ENCODE data around the gene NCBP2.

Gene NCBP2

DNA sequence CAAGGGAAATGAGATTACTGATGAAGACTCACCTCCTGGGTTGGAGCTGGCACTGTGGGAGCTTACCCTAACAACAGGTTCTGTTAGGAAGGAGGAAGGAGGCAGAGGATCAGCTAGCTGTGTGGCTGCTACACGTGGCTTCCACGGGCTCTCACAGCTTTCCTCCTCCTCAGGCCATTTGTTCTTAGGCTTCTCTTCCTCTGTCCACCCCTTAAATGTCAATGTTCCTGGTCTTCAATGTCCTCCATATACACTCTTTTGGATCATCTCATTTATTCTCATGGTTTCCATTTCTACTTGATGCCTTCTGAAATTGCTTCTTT lies 21.3 kb upstream of the NCBP2 start:
- no peak overlapping the region for H3K4me3 ChIP-seq (ENCODE audit: low read depth, low read length)
- TF ChIP-seq, protein P1, sequence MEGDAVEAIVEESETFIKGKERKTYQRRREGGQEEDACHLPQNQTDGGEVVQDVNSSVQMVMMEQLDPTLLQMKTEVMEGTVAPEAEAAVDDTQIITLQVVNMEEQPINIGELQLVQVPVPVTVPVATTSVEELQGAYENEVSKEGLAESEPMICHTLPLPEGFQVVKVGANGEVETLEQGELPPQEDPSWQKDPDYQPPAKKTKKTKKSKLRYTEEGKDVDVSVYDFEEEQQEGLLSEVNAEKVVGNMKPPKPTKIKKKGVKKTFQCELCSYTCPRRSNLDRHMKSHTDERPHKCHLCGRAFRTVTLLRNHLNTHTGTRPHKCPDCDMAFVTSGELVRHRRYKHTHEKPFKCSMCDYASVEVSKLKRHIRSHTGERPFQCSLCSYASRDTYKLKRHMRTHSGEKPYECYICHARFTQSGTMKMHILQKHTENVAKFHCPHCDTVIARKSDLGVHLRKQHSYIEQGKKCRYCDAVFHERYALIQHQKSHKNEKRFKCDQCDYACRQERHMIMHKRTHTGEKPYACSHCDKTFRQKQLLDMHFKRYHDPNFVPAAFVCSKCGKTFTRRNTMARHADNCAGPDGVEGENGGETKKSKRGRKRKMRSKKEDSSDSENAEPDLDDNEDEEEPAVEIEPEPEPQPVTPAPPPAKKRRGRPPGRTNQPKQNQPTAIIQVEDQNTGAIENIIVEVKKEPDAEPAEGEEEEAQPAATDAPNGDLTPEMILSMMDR (IDR thresholded peaks at IDR 0.05; ENCODE audit: low read depth, low read length) = no peak
- no peak for DNase-seq (ENCODE audit: low read depth, low spot score)
- in situ Hi-C loops (cut with HindIII; ENCODE audit: low sequenced_read_pairs) = no loop called here

DNA sequence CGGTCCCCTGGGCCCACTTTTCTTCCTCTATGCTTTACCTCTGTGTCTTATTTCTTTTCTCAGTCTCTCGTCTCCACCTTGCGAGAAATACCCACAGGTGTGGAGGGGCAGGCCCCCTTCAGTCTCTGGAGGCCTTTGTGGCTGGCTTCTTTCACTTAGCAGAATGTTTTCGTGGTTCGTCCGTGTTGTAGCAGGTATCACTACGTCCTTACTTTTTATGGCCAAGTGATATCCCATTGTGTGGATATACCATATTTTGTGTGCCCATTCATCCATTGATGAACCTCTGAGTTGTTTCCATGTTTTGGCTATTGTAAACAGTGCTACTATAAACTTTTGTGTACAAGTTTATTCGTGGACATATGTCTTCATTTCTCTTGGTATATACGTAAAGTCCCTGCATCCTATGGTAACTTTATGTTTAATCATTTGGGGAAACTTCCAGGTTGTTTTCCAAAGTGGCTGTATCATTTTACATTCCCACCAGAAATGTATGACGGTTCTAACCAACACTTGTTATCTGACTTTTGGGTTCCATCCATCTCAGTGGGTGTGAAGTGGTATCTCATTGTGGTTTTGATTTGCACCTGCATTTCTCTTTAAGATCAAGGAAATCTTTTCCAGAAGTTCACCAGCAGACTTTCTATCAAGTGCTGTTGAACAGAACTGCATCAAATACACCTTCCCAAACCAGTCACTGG lies 20.8 kb upstream of the NCBP2 start:
- in situ Hi-C loops (cut with HindIII; ENCODE audit: low sequenced_read_pairs) = no loop called here
- DNase-seq (ENCODE audit: low read depth, low spot score) = no peak
- no peak overlapping the region for H3K4me3 ChIP-seq (ENCODE audit: low read depth, low read length)
- TF ChIP-seq, protein P1 (IDR thresholded peaks at IDR 0.05; ENCODE audit: low read depth, low read length) = no peak

DNA sequence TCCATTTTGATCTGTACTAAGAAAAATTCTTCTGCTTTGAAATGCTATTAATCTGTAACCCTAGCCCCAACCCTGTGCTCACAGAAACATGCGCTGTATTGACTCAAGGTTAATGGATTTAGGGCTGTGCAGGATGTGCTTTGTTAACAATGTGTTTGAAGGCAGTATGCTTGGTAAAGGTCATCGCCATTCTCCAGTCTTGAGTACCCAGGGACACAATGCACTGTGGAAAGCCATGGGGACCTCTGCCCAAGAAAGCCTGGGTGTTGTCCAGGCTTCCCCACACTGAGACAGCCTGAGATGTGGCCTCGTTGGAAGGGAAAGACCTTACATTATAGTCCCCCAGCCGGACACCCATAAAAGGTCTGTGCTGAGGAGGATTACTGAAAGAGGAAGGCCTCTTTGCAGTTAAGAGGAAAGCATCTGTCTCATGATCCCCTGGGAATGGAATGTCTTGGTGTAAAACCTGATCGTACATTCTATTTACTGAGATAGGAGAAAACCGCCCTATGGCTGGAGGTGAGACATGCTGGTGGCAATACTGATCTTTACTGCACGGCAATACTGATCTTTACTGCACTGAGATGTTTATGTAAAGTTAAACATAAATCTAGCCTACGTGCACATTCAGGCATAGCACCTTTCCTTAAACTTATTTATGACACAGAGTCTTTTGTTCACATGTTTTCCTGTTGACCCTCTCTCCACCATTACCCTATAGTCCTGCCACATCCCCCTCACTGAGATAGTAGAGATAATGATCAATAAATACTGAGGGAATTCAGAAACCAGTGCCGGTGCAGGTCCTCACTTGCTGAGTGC lies 20.0 kb upstream of the NCBP2 start:
- in situ Hi-C loops (cut with HindIII; ENCODE audit: low sequenced_read_pairs) = no loop called here
- no peak overlapping the region for H3K4me3 ChIP-seq (ENCODE audit: low read depth, low read length)
- TF ChIP-seq, protein P1 (IDR thresholded peaks at IDR 0.05; ENCODE audit: low read depth, low read length) = no peak
- DNase-seq (ENCODE audit: low read depth, low spot score) = no peak

DNA sequence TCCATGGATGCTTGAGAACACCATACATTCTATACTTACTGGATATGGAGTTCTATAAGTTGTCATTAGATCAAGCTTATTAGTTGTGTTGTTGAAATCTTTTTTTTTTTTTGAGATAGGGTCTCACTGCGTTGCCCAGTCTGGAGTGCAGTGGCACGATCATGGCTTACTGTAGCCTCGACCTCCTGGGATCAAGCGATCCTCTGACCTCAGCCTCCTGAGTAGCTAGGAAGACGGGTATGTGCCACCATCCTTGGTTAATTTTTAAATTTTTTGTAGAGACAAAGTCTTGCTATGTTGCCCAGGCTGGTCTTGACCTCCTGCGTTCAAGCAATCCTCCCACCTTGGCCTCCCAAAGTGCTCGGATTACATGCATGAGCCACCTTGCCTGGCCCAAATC lies 12.5 kb upstream of the NCBP2 start:
- TF ChIP-seq, protein P1 (IDR thresholded peaks at IDR 0.05; ENCODE audit: low read depth, low read length) = no peak

DNA sequence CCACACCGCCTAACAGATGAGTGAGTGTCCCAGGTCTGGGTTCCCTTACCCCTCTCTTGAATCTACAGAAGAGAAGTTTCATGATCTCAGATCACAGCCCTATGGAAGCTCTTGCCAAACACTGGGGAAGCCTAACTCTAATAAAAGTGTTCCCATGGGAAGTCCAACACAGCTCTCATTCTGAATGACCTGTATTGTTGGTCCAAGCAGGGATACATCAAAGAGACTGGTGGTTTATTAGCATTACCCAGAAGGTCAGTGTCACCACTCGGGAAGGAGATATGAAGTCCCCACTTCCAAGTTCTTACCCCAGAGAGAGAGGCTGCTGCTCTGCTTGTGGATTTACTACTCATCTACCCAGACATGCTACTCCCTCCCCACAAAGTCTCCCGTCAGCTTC lies 9.0 kb upstream of the NCBP2 start:
- in situ Hi-C loops (cut with HindIII; ENCODE audit: low sequenced_read_pairs) = no loop called here
- DNase-seq (ENCODE audit: low read depth, low spot score) = no peak
- H3K4me3 ChIP-seq (ENCODE audit: low read depth, low read length) = no peak overlapping the region
- TF ChIP-seq, protein P1 (IDR thresholded peaks at IDR 0.05; ENCODE audit: low read depth, low read length) = no peak

More for the DNA sequence above, 12.5 kb upstream of the NCBP2 start:
- no peak for DNase-seq (ENCODE audit: low read depth, low spot score)
- H3K4me3 ChIP-seq (ENCODE audit: low read depth, low read length) = no peak overlapping the region
- in situ Hi-C loops (cut with HindIII; ENCODE audit: low sequenced_read_pairs) = no loop called here

DNA sequence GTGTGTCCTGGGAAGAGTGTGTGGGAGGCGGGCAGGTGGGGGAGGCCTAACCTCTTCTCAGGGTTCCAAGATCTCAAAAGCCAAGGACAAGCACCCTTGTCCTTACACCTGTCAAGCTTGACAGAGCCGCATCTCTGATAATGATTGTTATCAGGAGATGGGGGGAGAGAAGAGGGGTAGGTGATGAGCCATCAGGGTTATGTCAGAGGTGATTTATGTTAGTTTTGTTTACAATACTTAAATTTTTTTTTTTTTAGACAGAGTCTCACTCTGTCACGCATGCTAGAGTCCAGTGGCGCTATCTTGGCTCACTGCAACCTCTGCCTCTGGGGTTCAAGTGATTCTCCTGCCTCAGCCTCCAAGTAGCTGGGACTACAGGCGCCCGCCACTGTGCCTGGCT lies 7.4 kb upstream of the NCBP2 start:
- TF ChIP-seq, protein P1 (IDR thresholded peaks at IDR 0.05; ENCODE audit: low read depth, low read length) = no peak
- no peak for DNase-seq (ENCODE audit: low read depth, low spot score)
- no peak overlapping the region for H3K4me3 ChIP-seq (ENCODE audit: low read depth, low read length)
- in situ Hi-C loops (cut with HindIII; ENCODE audit: low sequenced_read_pairs) = no loop called here
